DOHH2 (cell line): Measurements from ENCODE around the gene RPP40.
"Not testable (repeated sequence)": the region's sequence is repeated elsewhere in the genome, so short reads cannot be mapped to it uniquely, and the experiment has no call there.

Experiments used
- EZH2phosphoT487 ChIP-seq: fragments of 200-600 bp; sonication (generic); IDR thresholded peaks from 2 replicates; pipeline ENCODE4 v1.6.1; 2017; ENCODE audit warnings: borderline replicate concordance, mild to moderate bottlenecking, antibody characterized with exemption, low read length, moderate library complexity, mixed read lengths
- TF ChIP-seq, protein P1 (sequence below): fragments of 200-600 bp; sonication (generic); IDR thresholded peaks from one replicate; pipeline ENCODE4 v1.5.1; 2014; ENCODE audit warnings: antibody characterized with exemption, mild to moderate bottlenecking, low read depth, low read length; ENCODE audit not compliant: poor library complexity, severe bottlenecking

DNA sequence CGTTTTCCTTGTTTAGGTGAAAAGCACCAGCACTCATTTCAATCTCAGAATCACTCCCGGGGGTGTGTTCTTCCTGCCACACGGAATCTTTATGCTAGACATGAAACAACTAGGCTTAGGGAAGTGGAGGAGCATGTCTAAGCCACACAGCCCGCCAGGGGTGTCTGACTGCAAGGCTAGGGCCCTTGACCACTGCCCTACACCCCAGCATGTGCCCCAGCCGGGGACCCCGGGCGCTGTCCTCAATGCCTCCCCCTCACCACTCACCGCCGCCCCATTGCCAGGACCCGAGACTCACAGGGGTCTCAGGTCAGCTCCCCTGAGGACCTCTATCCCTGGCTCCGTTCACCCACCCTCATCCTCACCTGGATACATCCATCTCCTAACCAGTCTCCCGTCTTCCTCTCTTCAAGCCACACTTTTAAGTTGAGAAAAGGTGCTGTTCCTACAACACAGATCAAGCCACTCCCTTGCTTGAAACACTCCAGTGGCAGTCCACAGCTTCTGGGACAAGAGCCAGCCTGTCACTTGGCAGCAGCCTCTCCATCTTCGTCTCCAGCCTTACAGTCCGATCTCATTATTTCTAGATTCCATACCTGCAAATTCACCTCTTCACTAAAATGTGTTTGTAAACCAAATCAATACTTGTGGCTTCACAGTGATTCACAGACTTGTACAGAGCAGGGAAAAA, 29.5 kb upstream of the RPP40 start:
- TF ChIP-seq, protein P1, sequence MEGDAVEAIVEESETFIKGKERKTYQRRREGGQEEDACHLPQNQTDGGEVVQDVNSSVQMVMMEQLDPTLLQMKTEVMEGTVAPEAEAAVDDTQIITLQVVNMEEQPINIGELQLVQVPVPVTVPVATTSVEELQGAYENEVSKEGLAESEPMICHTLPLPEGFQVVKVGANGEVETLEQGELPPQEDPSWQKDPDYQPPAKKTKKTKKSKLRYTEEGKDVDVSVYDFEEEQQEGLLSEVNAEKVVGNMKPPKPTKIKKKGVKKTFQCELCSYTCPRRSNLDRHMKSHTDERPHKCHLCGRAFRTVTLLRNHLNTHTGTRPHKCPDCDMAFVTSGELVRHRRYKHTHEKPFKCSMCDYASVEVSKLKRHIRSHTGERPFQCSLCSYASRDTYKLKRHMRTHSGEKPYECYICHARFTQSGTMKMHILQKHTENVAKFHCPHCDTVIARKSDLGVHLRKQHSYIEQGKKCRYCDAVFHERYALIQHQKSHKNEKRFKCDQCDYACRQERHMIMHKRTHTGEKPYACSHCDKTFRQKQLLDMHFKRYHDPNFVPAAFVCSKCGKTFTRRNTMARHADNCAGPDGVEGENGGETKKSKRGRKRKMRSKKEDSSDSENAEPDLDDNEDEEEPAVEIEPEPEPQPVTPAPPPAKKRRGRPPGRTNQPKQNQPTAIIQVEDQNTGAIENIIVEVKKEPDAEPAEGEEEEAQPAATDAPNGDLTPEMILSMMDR: not testable (repeated sequence)
- not testable (repeated sequence) for TF ChIP-seq EZH2phosphoT487
